ENCODE data around the gene FBXL17. TPM values are rescaled to one million over a fixed set of nuclear protein-coding genes. Genes with fewer than 3 reads are reported as not detected.

The FBXL17 gene
- total and polyA plus RNA-seq, 9 of the 15 experiments (the other 6 are each of a cell fraction or from before 2014, with no cell fraction given): 0.32 to 5.4 (median 1.8) TPM

DNA sequence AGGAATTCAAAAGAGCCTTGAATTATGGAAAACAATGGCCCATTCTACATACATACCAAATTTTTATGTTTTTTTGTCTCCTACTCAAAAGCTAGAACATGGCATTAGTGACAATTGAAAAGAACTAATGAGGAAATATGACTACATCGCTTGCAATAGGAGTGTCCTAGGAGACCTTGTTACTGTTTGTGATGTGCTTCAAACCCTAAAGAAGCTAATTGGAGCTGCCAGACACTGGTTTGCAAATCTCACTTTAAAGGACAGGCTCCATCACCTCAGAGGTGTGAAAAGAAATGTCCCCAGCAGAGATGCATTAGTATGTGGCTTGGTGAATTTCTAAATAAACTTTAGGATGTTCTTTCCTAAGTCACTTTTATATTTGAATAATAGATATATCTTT is 356.9 kb downstream of the FBXL17 start (continued):
- TF ChIP-seq, protein P1, sequence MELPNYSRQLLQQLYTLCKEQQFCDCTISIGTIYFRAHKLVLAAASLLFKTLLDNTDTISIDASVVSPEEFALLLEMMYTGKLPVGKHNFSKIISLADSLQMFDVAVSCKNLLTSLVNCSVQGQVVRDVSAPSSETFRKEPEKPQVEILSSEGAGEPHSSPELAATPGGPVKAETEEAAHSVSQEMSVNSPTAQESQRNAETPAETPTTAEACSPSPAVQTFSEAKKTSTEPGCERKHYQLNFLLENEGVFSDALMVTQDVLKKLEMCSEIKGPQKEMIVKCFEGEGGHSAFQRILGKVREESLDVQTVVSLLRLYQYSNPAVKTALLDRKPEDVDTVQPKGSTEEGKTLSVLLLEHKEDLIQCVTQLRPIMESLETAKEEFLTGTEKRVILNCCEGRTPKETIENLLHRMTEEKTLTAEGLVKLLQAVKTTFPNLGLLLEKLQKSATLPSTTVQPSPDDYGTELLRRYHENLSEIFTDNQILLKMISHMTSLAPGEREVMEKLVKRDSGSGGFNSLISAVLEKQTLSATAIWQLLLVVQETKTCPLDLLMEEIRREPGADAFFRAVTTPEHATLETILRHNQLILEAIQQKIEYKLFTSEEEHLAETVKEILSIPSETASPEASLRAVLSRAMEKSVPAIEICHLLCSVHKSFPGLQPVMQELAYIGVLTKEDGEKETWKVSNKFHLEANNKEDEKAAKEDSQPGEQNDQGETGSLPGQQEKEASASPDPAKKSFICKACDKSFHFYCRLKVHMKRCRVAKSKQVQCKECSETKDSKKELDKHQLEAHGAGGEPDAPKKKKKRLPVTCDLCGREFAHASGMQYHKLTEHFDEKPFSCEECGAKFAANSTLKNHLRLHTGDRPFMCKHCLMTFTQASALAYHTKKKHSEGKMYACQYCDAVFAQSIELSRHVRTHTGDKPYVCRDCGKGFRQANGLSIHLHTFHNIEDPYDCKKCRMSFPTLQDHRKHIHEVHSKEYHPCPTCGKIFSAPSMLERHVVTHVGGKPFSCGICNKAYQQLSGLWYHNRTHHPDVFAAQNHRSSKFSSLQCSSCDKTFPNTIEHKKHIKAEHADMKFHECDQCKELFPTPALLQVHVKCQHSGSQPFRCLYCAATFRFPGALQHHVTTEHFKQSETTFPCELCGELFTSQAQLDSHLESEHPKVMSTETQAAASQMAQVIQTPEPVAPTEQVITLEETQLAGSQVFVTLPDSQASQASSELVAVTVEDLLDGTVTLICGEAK (IDR thresholded peaks at IDR 0.05): no peak
- TF ChIP-seq, protein P1 (CRISPR knock-in tag; IDR thresholded peaks at IDR 0.05): no peak

Data from K562 (cell line).